Measurements from ENCODE around the gene SETD2. TPM values are rescaled to one million over a fixed set of nuclear protein-coding genes. Genes with fewer than 3 reads are reported as not detected.
A peak's percentile ranks its signal among the peaks of the same experiment; 100 is the strongest.
"Not testable (repeated sequence)": the region's sequence is repeated elsewhere in the genome, so short reads cannot be mapped to it uniquely, and the experiment has no call there.

The SETD2 gene
- total RNA-seq, 1 donor from 2014 or later = 19.7 TPM

- Histone ChIP-seq H3K4me3 (ENCODE audit: low read depth, low read length) (no peak overlapping the region), H3K36me3 (ENCODE audit: control insufficient read depth, insufficient read depth, low read length) (peaks cover 6% of the 10 kb centered on the region), H3K27me3 (ENCODE audit: control insufficient read depth, insufficient read depth, low read length) (no peaks in the 10 kb centered on the region)
- TF ChIP-seq, protein P1, sequence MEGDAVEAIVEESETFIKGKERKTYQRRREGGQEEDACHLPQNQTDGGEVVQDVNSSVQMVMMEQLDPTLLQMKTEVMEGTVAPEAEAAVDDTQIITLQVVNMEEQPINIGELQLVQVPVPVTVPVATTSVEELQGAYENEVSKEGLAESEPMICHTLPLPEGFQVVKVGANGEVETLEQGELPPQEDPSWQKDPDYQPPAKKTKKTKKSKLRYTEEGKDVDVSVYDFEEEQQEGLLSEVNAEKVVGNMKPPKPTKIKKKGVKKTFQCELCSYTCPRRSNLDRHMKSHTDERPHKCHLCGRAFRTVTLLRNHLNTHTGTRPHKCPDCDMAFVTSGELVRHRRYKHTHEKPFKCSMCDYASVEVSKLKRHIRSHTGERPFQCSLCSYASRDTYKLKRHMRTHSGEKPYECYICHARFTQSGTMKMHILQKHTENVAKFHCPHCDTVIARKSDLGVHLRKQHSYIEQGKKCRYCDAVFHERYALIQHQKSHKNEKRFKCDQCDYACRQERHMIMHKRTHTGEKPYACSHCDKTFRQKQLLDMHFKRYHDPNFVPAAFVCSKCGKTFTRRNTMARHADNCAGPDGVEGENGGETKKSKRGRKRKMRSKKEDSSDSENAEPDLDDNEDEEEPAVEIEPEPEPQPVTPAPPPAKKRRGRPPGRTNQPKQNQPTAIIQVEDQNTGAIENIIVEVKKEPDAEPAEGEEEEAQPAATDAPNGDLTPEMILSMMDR (IDR thresholded peaks at IDR 0.05; ENCODE audit: insufficient read depth, low read length, severe bottlenecking) = no peak
- no peak for FAIRE-seq
- no peak for DNase-seq (ENCODE audit: low read depth)
Observed at GRCh38 chr3:47086071-47086470, 77.8 kb downstream of the SETD2 start.

DNA sequence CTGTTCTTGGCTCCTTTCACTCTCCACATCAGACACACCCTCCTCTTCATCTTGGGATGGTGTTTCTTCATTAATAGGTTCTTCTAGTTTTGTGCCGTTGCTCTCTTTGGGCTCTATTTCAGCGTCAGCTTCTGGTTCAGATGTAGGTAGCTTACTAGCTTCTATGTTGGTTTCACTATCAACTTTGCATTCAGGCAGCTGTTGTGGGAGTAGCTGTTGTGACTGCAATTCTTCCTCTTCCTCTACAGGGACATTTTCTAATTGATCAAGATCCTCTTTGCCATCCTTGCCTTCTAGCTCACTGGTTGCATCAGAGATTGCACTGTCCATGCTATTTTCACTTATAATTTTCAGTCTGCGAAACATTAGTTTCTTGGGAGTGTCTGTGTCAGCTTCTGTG is 80.1 kb downstream of the SETD2 start:
- TF ChIP-seq, protein P1 (IDR thresholded peaks at IDR 0.05; ENCODE audit: insufficient read depth, low read length, severe bottlenecking) = no peak
- Histone ChIP-seq H3K4me3 (ENCODE audit: low read depth, low read length) (no peak overlapping the region), H3K27me3 (ENCODE audit: control insufficient read depth, insufficient read depth, low read length) (no peaks in the 10 kb centered on the region), H3K36me3 (ENCODE audit: control insufficient read depth, insufficient read depth, low read length) (peaks cover 11% of the 10 kb centered on the region)
- DNase-seq (ENCODE audit: low read depth) (no peak), FAIRE-seq (no peak)

GRCh38 chr3:47082519-47082918 is 81.4 kb downstream of the SETD2 start:
- no peak overlapping the region for H3K4me3 ChIP-seq (ENCODE audit: low read depth, low read length)
- H3K36me3 ChIP-seq (ENCODE audit: control insufficient read depth, insufficient read depth, low read length) = peaks cover 11% of the 10 kb centered on the region
- FAIRE-seq = no peak
- DNase-seq (ENCODE audit: low read depth) = peak; percentile 62
- TF ChIP-seq, protein P1 (IDR thresholded peaks at IDR 0.05; ENCODE audit: insufficient read depth, low read length, severe bottlenecking) = no peak
- no peaks in the 10 kb centered on the region for H3K27me3 ChIP-seq (ENCODE audit: control insufficient read depth, insufficient read depth, low read length)

GRCh38 chr3:47079432-47079831 is 84.5 kb downstream of the SETD2 start:
- no peaks in the 10 kb centered on the region for H3K27me3 ChIP-seq (ENCODE audit: control insufficient read depth, insufficient read depth, low read length)
- DNase-seq (ENCODE audit: low read depth) = no peak
- TF ChIP-seq, protein P1 (IDR thresholded peaks at IDR 0.05; ENCODE audit: insufficient read depth, low read length, severe bottlenecking) = no peak
- no peak for FAIRE-seq
- no peak overlapping the region for H3K4me3 ChIP-seq (ENCODE audit: low read depth, low read length)
- peaks cover 11% of the 10 kb centered on the region for H3K36me3 ChIP-seq (ENCODE audit: control insufficient read depth, insufficient read depth, low read length)

- Histone ChIP-seq H3K36me3 (ENCODE audit: control insufficient read depth, insufficient read depth, low read length) (peaks cover 1% of the 10 kb centered on the region), H3K27me3 (ENCODE audit: control insufficient read depth, insufficient read depth, low read length) (no peaks in the 10 kb centered on the region), H3K4me3 (ENCODE audit: low read depth, low read length) (no peak overlapping the region)
- FAIRE-seq (no peak), DNase-seq (ENCODE audit: low read depth) (no peak)
- TF ChIP-seq, protein P1 (IDR thresholded peaks at IDR 0.05; ENCODE audit: insufficient read depth, low read length, severe bottlenecking) = no peak
Observed at GRCh38 chr3:47073685-47074084, 90.2 kb downstream of the SETD2 start.

DNA sequence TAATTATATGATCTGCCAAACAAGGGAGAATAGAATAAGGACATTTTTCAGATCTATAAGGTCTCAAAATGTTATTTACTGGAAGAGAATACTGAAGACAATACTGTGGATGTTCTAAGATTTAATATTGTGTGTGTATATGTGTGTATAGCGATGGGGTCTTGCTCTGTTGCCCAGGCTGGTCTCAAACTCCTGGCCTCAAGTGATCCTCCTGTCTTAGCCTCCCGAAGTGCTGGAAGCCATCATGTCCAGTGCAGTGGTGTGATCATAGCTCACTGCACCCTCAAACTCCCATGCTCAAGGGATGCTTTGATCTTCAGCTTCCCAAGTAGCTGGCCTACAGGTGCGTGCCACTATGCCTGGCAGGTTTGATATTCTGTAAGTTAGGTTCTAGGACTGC is 93.1 kb downstream of the SETD2 start:
- Histone ChIP-seq H3K4me3 (ENCODE audit: low read depth, low read length) (no peak overlapping the region), H3K36me3 (ENCODE audit: control insufficient read depth, insufficient read depth, low read length) (peaks cover 3% of the 10 kb centered on the region), H3K27me3 (ENCODE audit: control insufficient read depth, insufficient read depth, low read length) (no peaks in the 10 kb centered on the region)
- no peak for DNase-seq (ENCODE audit: low read depth)
- no peak for FAIRE-seq
- TF ChIP-seq, protein P1 (IDR thresholded peaks at IDR 0.05; ENCODE audit: insufficient read depth, low read length, severe bottlenecking) = no peak

GRCh38 chr3:47066259-47066658 is 97.7 kb downstream of the SETD2 start:
- not testable (repeated sequence) for H3K27me3 ChIP-seq (ENCODE audit: control insufficient read depth, insufficient read depth, low read length); H3K36me3 ChIP-seq (ENCODE audit: control insufficient read depth, insufficient read depth, low read length); H3K4me3 ChIP-seq (ENCODE audit: low read depth, low read length); FAIRE-seq; DNase-seq (ENCODE audit: low read depth)
